HepG2 (cell line): ENCODE measurements around the gene PRKCD. TPM values are rescaled to one million over a fixed set of nuclear protein-coding genes. Genes with fewer than 3 reads are reported as not detected.
A peak's percentile ranks its signal among the peaks of the same experiment; 100 is the strongest.

Experiments
- GLI4 ChIP-seq: sonication (generic); formaldehyde crosslinking; IDR thresholded peaks from 2 replicates; pipeline ENCODE4 v1.5.1; 2020; ENCODE audit warnings: missing genetic modification reagents, mild to moderate bottlenecking, moderate library complexity, borderline replicate concordance
- ISX ChIP-seq: sonication (generic); formaldehyde crosslinking; conservative IDR thresholded peaks from 2 replicates; pipeline ENCODE4 v1.5.0; 2020; ENCODE audit warnings: missing genetic modification reagents
- MBNL3 ChIP-seq: fragments of 250-450 bp; sonication (Bioruptor Pico); conservative IDR thresholded peaks from 2 replicates; pipeline ENCODE4 v1.8.0; 2022; ENCODE audit warnings: mild to moderate bottlenecking, inconsistent platforms
- MED13 ChIP-seq: sonication (generic); formaldehyde crosslinking; IDR thresholded peaks from 2 replicates; pipeline ENCODE4 v1.5.0; 2020; ENCODE audit warnings: missing genetic modification reagents
- MTA3 ChIP-seq: sonication (generic); formaldehyde crosslinking; IDR thresholded peaks from 2 replicates; pipeline ENCODE4 v1.4.0; 2020; ENCODE audit warnings: missing genetic modification reagents
- NFE2L1 ChIP-seq: sonication (generic); formaldehyde crosslinking; IDR thresholded peaks from 2 replicates; pipeline ENCODE4 v1.4.0; 2020; ENCODE audit warnings: missing genetic modification reagents, mild to moderate bottlenecking, borderline replicate concordance
- RBFOX2 ChIP-seq: fragments of 200-400 bp; formaldehyde crosslinking; IDR thresholded peaks from 2 replicates; pipeline ENCODE4 v1.6.1; 2017; ENCODE audit warnings: low read depth, mild to moderate bottlenecking, low read length
- SCMH1 ChIP-seq: sonication (generic); formaldehyde crosslinking; IDR thresholded peaks from 2 replicates; pipeline ENCODE4 v1.9.0; 2021; ENCODE audit warnings: missing genetic modification reagents, mild to moderate bottlenecking, borderline replicate concordance
- SRY ChIP-seq: sonication (generic); formaldehyde crosslinking; IDR thresholded peaks from 2 replicates; pipeline ENCODE4 v1.8.0; 2022; ENCODE audit warnings: mild to moderate bottlenecking, missing genetic modification reagents
- TCF7 ChIP-seq: sonication (generic); IDR thresholded peaks from 2 replicates; pipeline ENCODE4 v1.6.1; 2016; ENCODE audit warnings: antibody characterized with exemption, low read depth
- XRCC5 ChIP-seq: fragments of 200-400 bp; formaldehyde crosslinking; optimal IDR thresholded peaks from 2 replicates; pipeline ENCODE3; 2017; ENCODE audit warnings: mild to moderate bottlenecking, low read length
- ZBTB8A ChIP-seq: sonication (generic); formaldehyde crosslinking; IDR thresholded peaks from 2 replicates; pipeline ENCODE4 v1.4.0; 2020; ENCODE audit warnings: mild to moderate bottlenecking, low read depth, missing genetic modification reagents, borderline replicate concordance
- ZKSCAN1 ChIP-seq: fragments of 150-350 bp; IDR thresholded peaks from 2 replicates; pipeline ENCODE4 v1.6.1; 2014; ENCODE audit warnings: low read length
- ZNF235 ChIP-seq: sonication (generic); formaldehyde crosslinking; IDR thresholded peaks from 2 replicates; pipeline ENCODE4 v1.8.1; 2023; ENCODE audit warnings: mild to moderate bottlenecking, missing genetic modification reagents, borderline replicate concordance
- ZNF451 ChIP-seq: sonication (generic); formaldehyde crosslinking; IDR thresholded peaks from 2 replicates; pipeline ENCODE4 v1.5.0; 2020; ENCODE audit warnings: mild to moderate bottlenecking, missing genetic modification reagents
- ZNF775 ChIP-seq: sonication (generic); formaldehyde crosslinking; IDR thresholded peaks from 2 replicates; pipeline ENCODE4 v1.4.0; 2020; ENCODE audit warnings: missing genetic modification reagents, mild to moderate bottlenecking, moderate library complexity, borderline replicate concordance
- ZSCAN20 ChIP-seq: sonication (generic); formaldehyde crosslinking; IDR thresholded peaks from 2 replicates; pipeline ENCODE4 v1.4.0; 2020; ENCODE audit warnings: missing genetic modification reagents, mild to moderate bottlenecking, borderline replicate concordance
- ZSCAN21 ChIP-seq: sonication (generic); formaldehyde crosslinking; IDR thresholded peaks from 2 replicates; pipeline ENCODE4 v1.8.0; 2022; ENCODE audit warnings: mild to moderate bottlenecking, missing genetic modification reagents, moderate library complexity, borderline replicate concordance
- ZSCAN31 ChIP-seq: sonication (generic); formaldehyde crosslinking; IDR thresholded peaks from 2 replicates; pipeline ENCODE4 v1.5.0; 2020; ENCODE audit warnings: low read depth, mild to moderate bottlenecking, missing genetic modification reagents
- polyA plus RNA-seq, 8 experiments: library from polyadenylated mRNA; depleted of rRNA in 3 of 8; stranded (reverse) in 7 of 8; unstranded in 1 of 8; fragments of >200 nt; fragmentation: Illumina TruSeq in 4 of 8; extraction: Trizol in 4 of 8; gene quantifications; 2 replicates each; pipeline versions ENCODE4 v1.2.1 to v1.2.3, GENCODE V29; 2011 to 2016; ENCODE audit warnings: low read depth in 4 of 8, missing spikeins in 1 of 8, mixed read lengths in 1 of 8; ENCODE audit not compliant: insufficient read depth in 1 of 8
- total RNA-seq, 5 experiments: library from RNA; depleted of rRNA; stranded (reverse); fragments of >200 nt; fragmentation: Illumina TruSeq; extraction: Trizol; gene quantifications; 2 replicates each; pipeline ENCODE4 v1.2.3, GENCODE V29; 2016; ENCODE audit warnings: low read depth in 1 of 5
- TF ChIP-seq, protein P1 (sequence below), 2 experiments: IDR thresholded peaks; 2 replicates each; pipeline ENCODE4 v1.6.1; 2011 to 2012; ENCODE audit warnings: low read length in 2 of 2, borderline replicate concordance in 1 of 2, low read depth in 1 of 2, mild to moderate bottlenecking in 1 of 2, moderate library complexity in 1 of 2
- TF ChIP-seq, protein P2 (sequence below): IDR thresholded peaks from 2 replicates; pipeline ENCODE4 v1.6.1; 2016; ENCODE audit warnings: missing genetic modification reagents, missing compliant biosample characterization
- TF ChIP-seq, protein P3 (sequence below): sonication (generic); IDR thresholded peaks from 2 replicates; pipeline ENCODE4 v1.6.1; 2016; ENCODE audit warnings: low read depth, borderline replicate concordance
- TF ChIP-seq, protein P4 (sequence below): sonication (generic); formaldehyde crosslinking; IDR thresholded peaks from 2 replicates; pipeline ENCODE4 v1.8.1; 2022; ENCODE audit warnings: mild to moderate bottlenecking, missing genetic modification reagents

PRKCD gene
- total and polyA plus RNA-seq, 2 of the 13 experiments (the other 11 are each of a cell fraction or from before 2014, with no cell fraction given), result 1.6 to 40.7 TPM

DNA sequence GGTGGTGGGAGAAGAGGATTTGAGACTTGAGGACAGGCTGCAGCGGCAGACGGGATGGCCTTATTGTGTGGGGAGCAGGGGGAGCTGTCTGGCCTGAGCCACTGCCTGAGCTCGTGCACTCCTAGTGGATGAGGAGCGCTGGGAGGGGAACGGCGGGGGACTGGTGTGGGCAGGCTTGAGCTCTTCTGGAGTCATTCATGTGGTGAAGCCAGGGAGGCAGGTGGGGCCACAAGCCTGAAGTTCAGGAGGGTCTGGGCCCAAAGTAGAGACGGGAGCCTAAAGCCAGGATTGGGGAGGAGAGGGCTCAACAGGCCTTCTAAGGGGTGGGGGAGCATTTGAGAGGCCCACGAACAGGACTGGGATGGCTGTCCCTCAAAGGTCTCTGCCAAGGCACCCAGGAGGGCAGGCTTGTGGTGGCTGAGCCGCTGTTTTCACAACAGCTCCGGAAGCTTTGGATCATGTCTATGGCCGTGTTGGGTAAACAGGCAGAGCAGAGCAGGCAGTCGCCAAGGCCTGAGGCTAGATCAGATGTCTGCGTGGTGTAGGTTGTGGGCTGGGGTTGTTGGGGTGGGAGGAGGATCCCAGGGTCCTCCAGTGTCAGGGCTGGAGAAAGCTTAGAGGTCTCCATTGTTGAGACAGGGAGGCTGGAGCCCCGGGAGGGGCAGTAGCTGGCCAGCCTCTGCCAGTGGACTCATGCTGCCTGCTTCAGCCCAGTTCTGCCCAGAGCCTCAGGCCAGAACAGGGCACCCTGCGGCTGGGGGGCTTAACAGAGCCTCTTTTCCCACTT is 8.2 kb downstream of the PRKCD start (continued):
- TF ChIP-seq MBNL3 (CRISPR knock-in tag) (no peak), ZNF451 (no peak; the same call in 1 of the 2 replicates), GLI4 (CRISPR knock-in tag) (no peak), MED13 (no peak), ZSCAN21 (CRISPR knock-in tag) (no peak), TCF7 (no peak), ZBTB8A (CRISPR knock-in tag) (no peak), ZSCAN20 (CRISPR knock-in tag) (no peak), ZNF235 (CRISPR knock-in tag) (no peak), ZKSCAN1 (no peak), NFE2L1 (CRISPR knock-in tag) (no peak), XRCC5 (no peak), ZSCAN31 (no peak), SRY (no peak), ISX (CRISPR knock-in tag) (no peak), MTA3 (CRISPR knock-in tag) (no peak), RBFOX2 (0 out of 2 replicates have a peak, but pooled peaks have one; percentile 21), ZNF775 (CRISPR knock-in tag) (no peak), SCMH1 (no peak)
- TF ChIP-seq, protein P1, sequence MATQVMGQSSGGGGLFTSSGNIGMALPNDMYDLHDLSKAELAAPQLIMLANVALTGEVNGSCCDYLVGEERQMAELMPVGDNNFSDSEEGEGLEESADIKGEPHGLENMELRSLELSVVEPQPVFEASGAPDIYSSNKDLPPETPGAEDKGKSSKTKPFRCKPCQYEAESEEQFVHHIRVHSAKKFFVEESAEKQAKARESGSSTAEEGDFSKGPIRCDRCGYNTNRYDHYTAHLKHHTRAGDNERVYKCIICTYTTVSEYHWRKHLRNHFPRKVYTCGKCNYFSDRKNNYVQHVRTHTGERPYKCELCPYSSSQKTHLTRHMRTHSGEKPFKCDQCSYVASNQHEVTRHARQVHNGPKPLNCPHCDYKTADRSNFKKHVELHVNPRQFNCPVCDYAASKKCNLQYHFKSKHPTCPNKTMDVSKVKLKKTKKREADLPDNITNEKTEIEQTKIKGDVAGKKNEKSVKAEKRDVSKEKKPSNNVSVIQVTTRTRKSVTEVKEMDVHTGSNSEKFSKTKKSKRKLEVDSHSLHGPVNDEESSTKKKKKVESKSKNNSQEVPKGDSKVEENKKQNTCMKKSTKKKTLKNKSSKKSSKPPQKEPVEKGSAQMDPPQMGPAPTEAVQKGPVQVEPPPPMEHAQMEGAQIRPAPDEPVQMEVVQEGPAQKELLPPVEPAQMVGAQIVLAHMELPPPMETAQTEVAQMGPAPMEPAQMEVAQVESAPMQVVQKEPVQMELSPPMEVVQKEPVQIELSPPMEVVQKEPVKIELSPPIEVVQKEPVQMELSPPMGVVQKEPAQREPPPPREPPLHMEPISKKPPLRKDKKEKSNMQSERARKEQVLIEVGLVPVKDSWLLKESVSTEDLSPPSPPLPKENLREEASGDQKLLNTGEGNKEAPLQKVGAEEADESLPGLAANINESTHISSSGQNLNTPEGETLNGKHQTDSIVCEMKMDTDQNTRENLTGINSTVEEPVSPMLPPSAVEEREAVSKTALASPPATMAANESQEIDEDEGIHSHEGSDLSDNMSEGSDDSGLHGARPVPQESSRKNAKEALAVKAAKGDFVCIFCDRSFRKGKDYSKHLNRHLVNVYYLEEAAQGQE (IDR thresholded peaks at IDR 0.05; ENCODE audit: borderline replicate concordance in 1 of 2, low read depth in 1 of 2, low read length in 2 of 2), result 0 out of 4 replicates have a peak, but pooled peaks of 1 of the 2 experiments have one; percentile 18
- TF ChIP-seq, protein P2, sequence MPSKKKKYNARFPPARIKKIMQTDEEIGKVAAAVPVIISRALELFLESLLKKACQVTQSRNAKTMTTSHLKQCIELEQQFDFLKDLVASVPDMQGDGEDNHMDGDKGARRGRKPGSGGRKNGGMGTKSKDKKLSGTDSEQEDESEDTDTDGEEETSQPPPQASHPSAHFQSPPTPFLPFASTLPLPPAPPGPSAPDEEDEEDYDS, result no peak; the same call in 1 of the 2 replicates
- TF ChIP-seq, protein P3, sequence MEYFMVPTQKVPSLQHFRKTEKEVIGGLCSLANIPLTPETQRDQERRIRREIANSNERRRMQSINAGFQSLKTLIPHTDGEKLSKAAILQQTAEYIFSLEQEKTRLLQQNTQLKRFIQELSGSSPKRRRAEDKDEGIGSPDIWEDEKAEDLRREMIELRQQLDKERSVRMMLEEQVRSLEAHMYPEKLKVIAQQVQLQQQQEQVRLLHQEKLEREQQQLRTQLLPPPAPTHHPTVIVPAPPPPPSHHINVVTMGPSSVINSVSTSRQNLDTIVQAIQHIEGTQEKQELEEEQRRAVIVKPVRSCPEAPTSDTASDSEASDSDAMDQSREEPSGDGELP, result no peak; the same call in 1 of the 2 replicates
- TF ChIP-seq, protein P4, sequence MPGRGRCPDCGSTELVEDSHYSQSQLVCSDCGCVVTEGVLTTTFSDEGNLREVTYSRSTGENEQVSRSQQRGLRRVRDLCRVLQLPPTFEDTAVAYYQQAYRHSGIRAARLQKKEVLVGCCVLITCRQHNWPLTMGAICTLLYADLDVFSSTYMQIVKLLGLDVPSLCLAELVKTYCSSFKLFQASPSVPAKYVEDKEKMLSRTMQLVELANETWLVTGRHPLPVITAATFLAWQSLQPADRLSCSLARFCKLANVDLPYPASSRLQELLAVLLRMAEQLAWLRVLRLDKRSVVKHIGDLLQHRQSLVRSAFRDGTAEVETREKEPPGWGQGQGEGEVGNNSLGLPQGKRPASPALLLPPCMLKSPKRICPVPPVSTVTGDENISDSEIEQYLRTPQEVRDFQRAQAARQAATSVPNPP (CRISPR knock-in tag), result no peak
